ENCODE data around the gene ARSB. TPM values are rescaled to one million over a fixed set of nuclear protein-coding genes. Genes with fewer than 3 reads are reported as not detected.
"Not testable (repeated sequence)": the region's sequence is repeated elsewhere in the genome, so short reads cannot be mapped to it uniquely, and the experiment has no call there.

ARSB gene
- total RNA-seq, 1 donor, result 26.3 TPM

DNA sequence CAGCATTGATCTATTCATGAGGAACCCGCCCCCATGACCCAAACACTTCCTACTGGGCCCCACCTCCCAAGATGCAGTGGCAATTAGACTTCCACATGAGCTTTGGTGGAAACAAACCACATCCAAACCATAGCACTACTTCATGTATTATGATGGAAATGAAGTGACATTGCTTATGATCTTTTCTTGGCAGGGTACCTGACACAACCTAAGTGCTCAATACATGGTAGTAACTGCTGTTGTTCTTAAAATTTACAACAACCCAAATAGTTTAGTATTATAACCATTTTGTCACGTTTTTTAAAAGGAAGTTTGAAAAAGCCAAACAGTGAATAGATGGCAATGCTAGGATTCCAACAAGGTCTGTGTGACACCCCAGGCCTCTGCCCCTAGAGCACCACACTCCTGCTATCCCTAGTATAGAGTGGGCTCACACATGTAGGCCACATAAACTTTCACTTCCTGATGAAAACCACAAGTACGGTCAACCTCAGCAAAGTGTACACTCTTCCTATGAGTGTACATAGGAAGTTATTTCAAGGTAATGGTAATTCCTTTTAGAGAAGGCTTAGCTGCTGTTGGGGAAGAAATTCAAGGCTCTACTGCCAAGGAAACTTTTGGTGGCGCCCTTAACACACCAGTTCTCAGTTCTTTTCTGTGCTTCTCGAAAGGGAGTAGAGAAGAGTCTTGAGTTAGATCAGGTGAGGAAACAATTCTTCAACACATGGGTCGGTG is 97.6 kb downstream of the ARSB start:
- no peak overlapping the region for H3K4me3 ChIP-seq (ENCODE audit: low read depth, low read length)
- TF ChIP-seq, protein P1, sequence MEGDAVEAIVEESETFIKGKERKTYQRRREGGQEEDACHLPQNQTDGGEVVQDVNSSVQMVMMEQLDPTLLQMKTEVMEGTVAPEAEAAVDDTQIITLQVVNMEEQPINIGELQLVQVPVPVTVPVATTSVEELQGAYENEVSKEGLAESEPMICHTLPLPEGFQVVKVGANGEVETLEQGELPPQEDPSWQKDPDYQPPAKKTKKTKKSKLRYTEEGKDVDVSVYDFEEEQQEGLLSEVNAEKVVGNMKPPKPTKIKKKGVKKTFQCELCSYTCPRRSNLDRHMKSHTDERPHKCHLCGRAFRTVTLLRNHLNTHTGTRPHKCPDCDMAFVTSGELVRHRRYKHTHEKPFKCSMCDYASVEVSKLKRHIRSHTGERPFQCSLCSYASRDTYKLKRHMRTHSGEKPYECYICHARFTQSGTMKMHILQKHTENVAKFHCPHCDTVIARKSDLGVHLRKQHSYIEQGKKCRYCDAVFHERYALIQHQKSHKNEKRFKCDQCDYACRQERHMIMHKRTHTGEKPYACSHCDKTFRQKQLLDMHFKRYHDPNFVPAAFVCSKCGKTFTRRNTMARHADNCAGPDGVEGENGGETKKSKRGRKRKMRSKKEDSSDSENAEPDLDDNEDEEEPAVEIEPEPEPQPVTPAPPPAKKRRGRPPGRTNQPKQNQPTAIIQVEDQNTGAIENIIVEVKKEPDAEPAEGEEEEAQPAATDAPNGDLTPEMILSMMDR (IDR thresholded peaks at IDR 0.05; ENCODE audit: insufficient read depth, low read depth, low read length), result no peak
- DNase-seq (ENCODE audit: low read depth), result no peak

DNA sequence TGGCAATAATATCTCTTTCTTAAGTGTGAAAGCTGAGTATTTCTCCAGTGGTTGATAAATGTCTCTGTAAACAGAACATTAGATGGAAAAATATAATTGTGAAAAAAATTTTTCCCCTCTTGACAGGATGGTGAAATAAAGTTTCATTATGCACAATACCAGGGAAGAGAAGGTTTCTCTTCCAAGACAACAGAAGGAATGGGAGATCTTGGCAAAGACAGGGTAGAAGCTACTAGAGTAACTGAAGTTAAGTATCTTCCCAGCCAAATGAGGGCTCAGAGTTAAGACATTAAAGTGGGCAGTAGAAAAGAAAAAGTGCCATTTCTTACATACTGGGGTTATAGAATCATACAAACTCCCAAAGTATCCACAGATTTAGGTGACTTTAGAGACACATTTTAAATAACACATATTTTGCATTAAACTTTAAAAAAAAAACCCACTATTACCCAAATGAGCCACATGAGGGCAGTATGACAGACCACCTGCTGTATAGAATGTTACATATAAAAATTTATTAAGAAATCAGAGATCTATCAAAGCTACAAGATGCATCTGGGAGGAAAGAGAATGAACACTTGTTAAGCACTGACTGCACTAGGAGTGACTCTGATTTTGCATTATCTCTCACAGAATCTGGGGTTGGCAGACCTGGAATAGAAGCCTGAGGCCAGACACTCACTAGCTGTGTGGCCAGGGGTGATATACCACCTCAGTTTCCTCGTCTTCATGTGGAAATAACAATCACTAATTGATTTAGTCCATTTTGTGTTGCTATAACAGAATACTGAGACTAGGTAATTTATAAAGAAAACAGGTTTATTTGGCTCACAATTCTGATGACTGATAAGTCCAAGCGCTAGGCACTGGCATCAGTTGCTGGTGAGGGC is 98.5 kb downstream of the ARSB start:
- TF ChIP-seq, protein P1 (IDR thresholded peaks at IDR 0.05; ENCODE audit: insufficient read depth, low read depth, low read length), result peak; percentile 66
- H3K4me3 ChIP-seq (ENCODE audit: low read depth, low read length), result no peak overlapping the region
- no peak for DNase-seq (ENCODE audit: low read depth)

DNA sequence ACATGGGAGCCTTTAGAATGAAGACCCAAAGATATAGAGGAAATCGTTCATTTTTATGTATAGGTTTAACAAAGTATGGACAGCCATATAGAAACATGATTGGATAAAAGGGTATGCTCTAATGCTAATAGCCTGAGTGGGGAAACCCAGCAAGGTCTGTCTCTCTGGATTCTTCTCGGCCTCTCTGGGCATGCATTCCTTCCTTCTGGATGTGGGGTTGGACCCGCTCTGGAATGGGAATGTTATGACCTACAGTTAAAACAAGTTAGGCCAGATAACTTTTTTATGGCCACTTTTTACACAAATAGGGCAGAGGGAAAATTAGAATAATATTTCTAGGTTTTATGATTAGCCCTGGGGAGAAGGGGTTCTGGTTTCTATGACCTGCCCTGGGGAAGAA is 103.2 kb downstream of the ARSB start:
- H3K4me3 ChIP-seq (ENCODE audit: low read depth, low read length), result no peak overlapping the region
- peak; percentile 45 for DNase-seq (ENCODE audit: low read depth)
- TF ChIP-seq, protein P1 (IDR thresholded peaks at IDR 0.05; ENCODE audit: insufficient read depth, low read depth, low read length), result no peak

DNA sequence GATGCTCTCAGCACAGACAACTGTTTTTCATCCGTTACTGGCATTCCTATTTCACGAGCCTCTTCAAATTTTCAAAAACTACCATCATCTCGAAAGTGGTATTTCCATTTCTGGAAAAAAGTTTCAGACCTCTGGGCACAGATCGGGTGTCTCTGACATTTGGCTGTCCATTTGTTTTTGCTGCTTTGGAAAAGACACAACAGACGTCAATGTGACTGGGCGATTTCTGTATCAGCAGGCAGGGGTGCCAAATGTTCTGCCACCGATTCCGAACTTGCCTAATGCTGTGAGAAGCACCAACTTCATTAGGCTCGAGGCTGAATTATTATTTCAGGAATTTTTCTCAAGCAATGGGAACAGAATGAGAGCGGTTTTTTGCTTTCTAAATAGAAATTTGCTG is 105.6 kb downstream of the ARSB start:
- TF ChIP-seq, protein P1 (IDR thresholded peaks at IDR 0.05; ENCODE audit: insufficient read depth, low read depth, low read length), result no peak
- no peak for DNase-seq (ENCODE audit: low read depth)
- H3K4me3 ChIP-seq (ENCODE audit: low read depth, low read length), result no peak overlapping the region

DNA sequence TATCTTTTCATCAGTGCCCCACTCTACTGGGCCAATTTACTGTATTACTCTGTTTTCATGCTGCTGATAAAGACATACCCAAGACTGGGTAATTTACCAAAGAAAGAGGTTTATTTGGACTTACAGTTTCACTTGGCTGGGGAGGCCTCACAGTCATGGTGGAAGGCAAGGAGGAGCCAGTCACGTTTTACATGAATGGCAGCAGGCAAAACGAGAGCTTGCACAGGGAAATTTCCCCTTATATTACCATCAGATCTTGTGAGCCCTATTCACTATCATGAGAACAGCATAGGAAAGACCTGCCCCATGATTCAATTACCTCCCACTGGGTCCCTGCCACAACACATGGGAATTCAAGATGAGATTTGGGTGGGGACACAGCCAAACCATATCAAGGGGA is 119.0 kb downstream of the ARSB start:
- not testable (repeated sequence) for H3K4me3 ChIP-seq (ENCODE audit: low read depth, low read length); DNase-seq (ENCODE audit: low read depth)

DNA sequence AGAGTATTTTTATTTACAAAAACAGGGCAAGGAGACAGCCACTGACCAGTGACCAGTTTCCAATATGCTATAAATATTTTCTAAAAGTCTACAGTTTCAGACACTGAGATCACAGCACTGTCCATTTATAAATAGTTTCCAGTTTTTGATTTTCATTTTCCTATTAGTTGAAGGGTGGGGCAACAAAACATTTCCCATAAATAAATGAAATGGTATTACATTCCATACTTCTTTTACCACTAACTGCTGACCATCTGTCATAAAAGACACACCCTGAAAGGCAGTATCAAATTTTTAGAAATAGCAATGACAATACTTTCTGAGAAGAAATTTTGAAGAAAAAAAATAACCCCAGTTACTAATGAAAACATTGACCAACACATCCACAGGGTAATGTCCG is 126.7 kb downstream of the ARSB start:
- TF ChIP-seq, protein P1 (IDR thresholded peaks at IDR 0.05; ENCODE audit: insufficient read depth, low read depth, low read length), result no peak
- no peak for DNase-seq (ENCODE audit: low read depth)
- H3K4me3 ChIP-seq (ENCODE audit: low read depth, low read length), result no peak overlapping the region

DNA sequence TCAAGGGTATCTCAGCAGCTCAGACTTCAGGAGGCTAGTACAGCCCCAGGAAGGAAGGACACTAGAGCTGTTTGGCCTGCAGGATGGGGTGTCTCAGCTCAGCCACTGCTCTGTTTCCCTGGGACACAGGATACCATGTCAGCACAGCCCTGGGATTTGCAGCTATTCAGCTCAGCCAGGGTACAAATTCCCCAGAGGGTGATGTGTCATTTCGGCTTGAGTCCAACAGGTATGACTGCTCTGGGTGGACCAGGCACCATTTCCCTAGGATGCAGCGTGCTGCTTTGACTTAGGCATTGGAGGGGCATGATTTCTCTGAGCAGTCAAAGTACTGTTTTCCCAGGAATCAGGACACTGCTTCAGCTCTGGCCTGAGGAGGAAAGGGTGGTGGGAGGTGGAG is 130.1 kb downstream of the ARSB start:
- H3K4me3 ChIP-seq (ENCODE audit: low read depth, low read length), result no peak overlapping the region
- no peak for DNase-seq (ENCODE audit: low read depth)
- TF ChIP-seq, protein P1 (IDR thresholded peaks at IDR 0.05; ENCODE audit: insufficient read depth, low read depth, low read length), result no peak

DNA sequence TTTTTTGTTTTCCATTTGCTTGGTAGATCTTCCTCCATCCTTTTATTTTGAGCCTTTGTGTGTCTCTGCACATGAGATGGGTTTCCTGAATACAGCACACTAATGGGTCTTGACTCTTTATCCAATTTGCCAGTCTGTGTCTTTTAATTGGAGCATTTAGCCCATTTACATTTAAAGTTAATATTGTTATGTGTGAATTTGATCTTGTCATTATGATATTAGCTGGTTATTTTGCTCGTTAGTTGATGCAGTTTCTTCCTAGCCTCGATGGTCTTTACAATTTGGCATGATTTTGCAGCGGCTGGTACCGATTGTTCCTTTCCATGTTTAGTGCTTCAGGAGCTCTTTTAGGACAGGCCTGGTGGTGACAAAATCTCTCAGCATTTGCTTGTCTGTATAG is 133.2 kb downstream of the ARSB start:
- not testable (repeated sequence) for H3K4me3 ChIP-seq (ENCODE audit: low read depth, low read length); DNase-seq (ENCODE audit: low read depth)

All from fibroblast of villous mesenchyme (primary cell).